DOHH2 (cell line): ENCODE results near the gene PRPF40A.

Source experiments
- H3F3A ChIP-seq: fragments of 200-600 bp; sonication (generic), shearing (Covaris generic); 2 replicates; pipeline ENCODE4 v1.6.0; 2016; ENCODE audit warnings: antibody characterized with exemption, mild to moderate bottlenecking; ENCODE audit not compliant: control insufficient read depth, insufficient read depth
- H3K27ac ChIP-seq: fragments of 200-600 bp; sonication (generic); 2 replicates; pipeline ENCODE4 v1.5.1; 2014; ENCODE audit warnings: low read depth, mild to moderate bottlenecking, low read length, moderate library complexity
- H3K27me3 ChIP-seq: fragments of 200-600 bp; sonication (generic); 2 replicates; pipeline ENCODE4 v1.6.1; 2014; ENCODE audit warnings: mild to moderate bottlenecking, low read length, mixed read lengths; ENCODE audit not compliant: control insufficient read depth
- H3K36me3 ChIP-seq: fragments of 200-600 bp; sonication (generic); 2 replicates; pipeline ENCODE4 v1.6.1; 2014; ENCODE audit warnings: mild to moderate bottlenecking, low read length, moderate library complexity, mixed read lengths; ENCODE audit not compliant: control insufficient read depth
- H3K4me1 ChIP-seq: fragments of 200-600 bp; sonication (generic); 2 replicates; pipeline ENCODE4 v1.6.1; 2014; ENCODE audit warnings: mild to moderate bottlenecking, low read length, mixed read lengths; ENCODE audit not compliant: control insufficient read depth
- H3K4me2 ChIP-seq: fragments of 200-600 bp; sonication (generic); 2 replicates; pipeline ENCODE4 v1.6.0; 2014; ENCODE audit warnings: mild to moderate bottlenecking, low read length, moderate library complexity
- H3K4me3 ChIP-seq: fragments of 200-600 bp; sonication (generic); 2 replicates; pipeline ENCODE4 v1.5.1; 2014; ENCODE audit warnings: mild to moderate bottlenecking, low read length, mixed read lengths
- H3K79me2 ChIP-seq: fragments of 200-600 bp; sonication (generic); 2 replicates; pipeline ENCODE4 v1.6.1; 2014; ENCODE audit warnings: mild to moderate bottlenecking, low read length, mixed read lengths; ENCODE audit not compliant: control insufficient read depth
- H3K9me2 ChIP-seq: fragments of 200-600 bp; sonication (generic); replicated peaks from 2 replicates; pipeline ENCODE4 v1.6.1; 2014; ENCODE audit warnings: mild to moderate bottlenecking, low read length, mixed read lengths; ENCODE audit not compliant: control insufficient read depth
- H3K9me3 ChIP-seq: fragments of 200-600 bp; sonication (generic); 2 replicates; pipeline ENCODE4 v1.6.1; 2014; ENCODE audit warnings: antibody characterized with exemption, low read length, mixed read lengths; ENCODE audit not compliant: control insufficient read depth, insufficient read depth
- H4K20me1 ChIP-seq: fragments of 200-600 bp; sonication (generic); 2 replicates; pipeline ENCODE4 v1.6.0; 2014; ENCODE audit warnings: low read depth, mild to moderate bottlenecking, antibody characterized with exemption, low read length, moderate library complexity; ENCODE audit not compliant: control insufficient read depth, insufficient read depth
- EZH2phosphoT487 ChIP-seq: fragments of 200-600 bp; sonication (generic); IDR thresholded peaks from 2 replicates; pipeline ENCODE4 v1.6.1; 2017; ENCODE audit warnings: borderline replicate concordance, mild to moderate bottlenecking, antibody characterized with exemption, low read length, moderate library complexity, mixed read lengths
- TF ChIP-seq, protein P1 (sequence below): fragments of 200-600 bp; sonication (generic); IDR thresholded peaks from one replicate; pipeline ENCODE4 v1.5.1; 2014; ENCODE audit warnings: antibody characterized with exemption, mild to moderate bottlenecking, low read depth, low read length; ENCODE audit not compliant: poor library complexity, severe bottlenecking

The PRPF40A gene

GRCh38 chr2:152708742-152709141 lies 8.5 kb downstream of the PRPF40A start:
- Histone ChIP-seq H4K20me1 (peaks cover 18% of the 10 kb centered on the region), H3K79me2 (peaks cover 100% of the 10 kb centered on the region), H3K9me3 (no peaks in the 10 kb centered on the region), H3K4me2 (no peak overlapping the region), H3F3A (no peaks in the 10 kb centered on the region), H3K27me3 (no peaks in the 10 kb centered on the region), H3K4me3 (no peak overlapping the region), H3K9me2 (no peaks in the 10 kb centered on the region), H3K36me3 (peaks cover 99% of the 10 kb centered on the region), H3K4me1 (no peaks in the 10 kb centered on the region), H3K27ac (no peak overlapping the region)
- TF ChIP-seq EZH2phosphoT487, result no peak
- TF ChIP-seq, protein P1, sequence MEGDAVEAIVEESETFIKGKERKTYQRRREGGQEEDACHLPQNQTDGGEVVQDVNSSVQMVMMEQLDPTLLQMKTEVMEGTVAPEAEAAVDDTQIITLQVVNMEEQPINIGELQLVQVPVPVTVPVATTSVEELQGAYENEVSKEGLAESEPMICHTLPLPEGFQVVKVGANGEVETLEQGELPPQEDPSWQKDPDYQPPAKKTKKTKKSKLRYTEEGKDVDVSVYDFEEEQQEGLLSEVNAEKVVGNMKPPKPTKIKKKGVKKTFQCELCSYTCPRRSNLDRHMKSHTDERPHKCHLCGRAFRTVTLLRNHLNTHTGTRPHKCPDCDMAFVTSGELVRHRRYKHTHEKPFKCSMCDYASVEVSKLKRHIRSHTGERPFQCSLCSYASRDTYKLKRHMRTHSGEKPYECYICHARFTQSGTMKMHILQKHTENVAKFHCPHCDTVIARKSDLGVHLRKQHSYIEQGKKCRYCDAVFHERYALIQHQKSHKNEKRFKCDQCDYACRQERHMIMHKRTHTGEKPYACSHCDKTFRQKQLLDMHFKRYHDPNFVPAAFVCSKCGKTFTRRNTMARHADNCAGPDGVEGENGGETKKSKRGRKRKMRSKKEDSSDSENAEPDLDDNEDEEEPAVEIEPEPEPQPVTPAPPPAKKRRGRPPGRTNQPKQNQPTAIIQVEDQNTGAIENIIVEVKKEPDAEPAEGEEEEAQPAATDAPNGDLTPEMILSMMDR, result no peak

- peaks cover 99% of the 10 kb centered on the region for H3K36me3 ChIP-seq
- H3K9me3 ChIP-seq, result no peaks in the 10 kb centered on the region
- H3K27ac ChIP-seq, result no peak overlapping the region
- no peaks in the 10 kb centered on the region for H3F3A ChIP-seq
- no peak overlapping the region for H3K4me3 ChIP-seq
- peaks cover 22% of the 10 kb centered on the region for H4K20me1 ChIP-seq
- H3K9me2 ChIP-seq, result no peaks in the 10 kb centered on the region
- no peaks in the 10 kb centered on the region for H3K27me3 ChIP-seq
- TF ChIP-seq EZH2phosphoT487, result no peak
- TF ChIP-seq, protein P1, result no peak
- no peaks in the 10 kb centered on the region for H3K4me1 ChIP-seq
- H3K79me2 ChIP-seq, result peaks cover 100% of the 10 kb centered on the region
- no peak overlapping the region for H3K4me2 ChIP-seq
Measured at GRCh38 chr2:152706477-152707021, 10.7 kb downstream of the PRPF40A start.

GRCh38 chr2:152701198-152701597 lies 16.1 kb downstream of the PRPF40A start:
- Histone ChIP-seq H4K20me1 (peaks cover 28% of the 10 kb centered on the region), H3K4me1 (peaks cover 8% of the 10 kb centered on the region), H3K36me3 (peaks cover 81% of the 10 kb centered on the region), H3K79me2 (peaks cover 100% of the 10 kb centered on the region), H3K4me3 (no peak overlapping the region), H3K27me3 (no peaks in the 10 kb centered on the region), H3K9me2 (no peaks in the 10 kb centered on the region), H3K4me2 (no peak overlapping the region), H3K27ac (no peak overlapping the region), H3K9me3 (no peaks in the 10 kb centered on the region), H3F3A (peaks cover 4% of the 10 kb centered on the region; the same call in 1 of the 2 replicates)
- TF ChIP-seq, protein P1, result no peak
- TF ChIP-seq EZH2phosphoT487, result no peak
